Stimulated activated CD4-positive, alpha-beta T cell treated with anti-CD3 and anti-CD28 coated beads, Interleukin-2, amount 100 ng/mL, for 24 hours (primary cell): ENCODE measurements around the gene PSMD5.

Experiments
- DNase-seq, 2 donors: peaks; one replicate each; pipeline ENCODE4 v3.0.0-alpha.2; 2020

The PSMD5 gene

DNA sequence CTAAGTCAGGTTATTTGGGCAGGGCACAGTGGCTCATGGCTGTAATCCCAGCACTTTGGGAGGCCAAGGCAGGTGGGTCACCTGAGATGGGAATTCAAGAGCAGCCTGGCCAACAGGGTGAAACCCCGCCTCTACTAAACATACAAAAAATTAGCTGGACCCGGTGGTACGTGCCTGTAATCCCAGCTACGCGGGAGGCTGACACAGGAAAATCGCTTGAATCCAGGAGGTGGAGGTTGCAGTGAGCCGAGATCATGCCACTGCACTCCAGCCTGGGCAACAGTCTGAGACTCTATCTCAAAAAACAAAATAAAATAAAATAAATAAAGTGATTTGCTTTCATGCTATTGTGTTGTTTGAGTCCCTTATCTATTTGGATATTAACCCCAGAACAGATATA lies 41.3 kb downstream of the PSMD5 start:
- DNase-seq, result no peak

DNA sequence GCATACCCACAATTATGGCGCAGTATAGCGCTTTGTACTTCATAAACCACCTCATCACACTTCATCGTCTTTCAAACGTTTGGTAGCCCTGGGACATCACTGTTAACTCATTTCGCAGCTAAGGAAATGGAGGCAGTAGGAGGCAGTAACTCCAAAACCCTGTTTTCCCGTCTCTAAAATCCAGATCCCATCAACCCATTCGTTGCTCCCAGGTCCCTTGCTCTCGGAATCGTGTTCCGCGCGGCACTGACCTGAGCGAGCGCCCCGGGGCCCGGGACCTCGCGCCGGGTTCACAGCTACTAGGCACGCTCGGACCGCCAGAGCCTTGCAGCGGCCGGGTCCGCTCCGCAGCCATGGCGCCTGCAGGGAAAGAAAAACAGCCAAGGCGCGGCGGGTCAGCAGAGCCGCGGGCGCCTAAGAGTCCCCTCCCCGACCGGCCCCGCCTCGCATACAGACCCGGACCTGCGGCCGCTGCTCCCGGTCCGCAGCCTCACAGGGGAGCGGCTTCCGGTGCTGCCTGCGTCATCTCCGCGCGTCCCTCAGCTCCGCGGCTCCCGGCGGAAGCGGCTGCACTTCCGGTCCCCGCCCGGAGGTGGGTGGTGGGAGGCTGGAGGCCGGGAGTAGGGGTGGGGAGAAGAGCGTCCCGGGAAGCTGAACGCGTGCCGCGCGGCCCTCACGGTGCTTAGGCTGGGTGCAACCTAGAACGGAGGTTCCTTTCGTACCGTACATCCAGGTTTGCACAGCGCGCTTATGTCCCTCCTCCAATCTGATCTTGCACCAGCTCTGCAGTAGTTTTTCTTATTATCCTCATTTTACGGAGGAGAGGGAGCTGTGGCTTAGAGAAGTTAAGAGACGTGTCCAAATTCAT lies 49.6 kb downstream of the PSMD5 start, which contains the start of gene FBXW2:
TSS of gene FBXW2 (minus strand) at position 519 of the 868 bp plus-strand sequence. CDS start 5,158 bp downstream, outside the sequence.
- DNase-seq, result peak; percentile 91 to 94

DNA sequence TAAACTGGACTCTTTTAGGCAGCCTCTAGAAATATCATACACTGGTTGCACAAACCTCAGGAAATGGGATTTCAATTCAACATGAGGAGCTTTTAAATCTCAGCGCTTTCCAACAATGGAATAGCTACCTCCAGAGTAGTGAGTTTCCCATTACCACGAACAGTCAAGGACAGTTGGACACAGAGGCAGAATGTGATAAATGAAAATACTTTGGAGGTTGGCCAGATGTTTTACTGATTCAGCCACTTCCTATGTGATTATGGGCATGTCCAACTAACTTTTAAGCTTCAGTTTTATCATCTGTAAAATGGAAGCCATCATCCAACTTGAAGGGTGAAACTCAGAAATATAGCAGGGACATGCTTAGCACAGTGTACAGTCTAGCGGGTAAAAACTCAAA lies 51.6 kb downstream of the PSMD5 start:
- DNase-seq, result no peak

DNA sequence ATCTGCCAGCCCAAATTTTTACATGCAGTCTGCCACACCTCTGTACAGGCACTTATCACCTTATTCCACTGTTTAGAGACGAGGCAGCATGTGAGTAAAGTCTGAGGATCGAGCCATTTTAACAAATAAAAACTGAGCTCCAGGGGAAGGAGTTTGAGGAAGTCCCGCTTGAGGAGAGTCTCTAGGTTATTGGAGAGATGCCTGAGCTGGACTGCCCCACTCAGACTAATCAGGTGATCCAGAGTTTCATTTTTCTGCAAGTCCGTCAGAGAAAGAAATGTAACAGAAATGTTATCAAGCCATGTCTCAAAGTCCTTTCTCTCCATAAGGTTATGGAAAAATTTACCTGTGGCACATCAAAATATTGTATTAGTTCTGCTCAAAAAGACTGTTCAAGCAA lies 54.8 kb downstream of the PSMD5 start:
- no peak for DNase-seq

DNA sequence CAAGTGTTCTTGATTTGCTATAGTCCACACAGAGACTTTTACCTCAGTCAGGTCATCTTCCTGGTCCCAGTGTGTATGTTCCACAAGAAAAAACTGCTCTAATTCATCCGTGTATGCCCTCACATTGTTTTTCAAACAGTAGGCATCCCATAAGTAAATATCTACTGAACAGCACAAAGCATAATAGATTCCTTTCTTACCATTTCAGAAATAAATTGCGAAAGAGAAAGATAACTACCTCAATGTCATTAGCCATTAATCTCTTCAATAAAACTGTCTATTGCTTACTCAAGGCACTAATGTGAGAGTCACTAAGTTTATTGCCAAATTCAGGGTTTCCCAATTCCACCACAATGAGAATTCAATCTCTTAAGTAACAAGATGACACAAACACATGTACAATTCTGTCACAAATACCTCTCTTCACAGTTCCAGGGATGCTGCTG lies 59.1 kb downstream of the PSMD5 start:
- DNase-seq, result no peak

DNA sequence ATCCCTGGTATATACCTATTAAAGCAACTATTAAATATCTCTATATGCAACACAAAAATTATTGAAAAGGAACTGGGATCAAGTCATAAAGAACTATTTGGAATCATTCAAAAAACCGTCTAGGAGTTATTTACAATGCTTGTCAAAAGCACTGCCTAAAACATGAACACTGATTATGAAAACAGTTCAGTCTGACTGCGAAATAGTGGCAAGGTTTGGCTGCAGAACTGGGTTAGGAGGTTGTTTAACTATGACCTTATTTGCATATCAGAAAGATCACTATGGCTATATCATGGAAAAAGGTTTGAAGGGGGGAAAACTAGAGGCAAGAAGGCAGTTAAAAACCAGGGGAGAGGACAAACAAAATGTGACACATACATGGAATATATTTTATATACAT lies 61.5 kb downstream of the PSMD5 start:
- DNase-seq, result no peak

DNA sequence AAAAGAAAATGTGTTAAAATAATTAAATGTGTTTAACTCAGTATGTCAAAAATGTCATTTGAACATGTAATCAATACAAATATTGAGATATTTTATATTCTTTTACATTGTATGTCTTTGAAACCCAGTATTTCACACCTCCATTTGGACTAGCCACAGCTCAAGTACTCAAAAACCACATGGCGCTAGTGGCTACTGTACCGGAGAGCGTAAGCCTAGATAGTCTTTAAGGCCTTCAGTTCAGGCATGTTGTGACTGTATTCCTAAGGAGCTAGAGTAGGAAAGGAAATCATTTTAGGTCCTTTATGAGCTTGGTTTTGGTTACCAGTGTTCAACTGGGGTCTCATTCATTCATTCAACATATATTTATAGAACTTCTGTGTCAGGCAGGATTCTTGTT lies 62.4 kb downstream of the PSMD5 start:
- no peak for DNase-seq

DNA sequence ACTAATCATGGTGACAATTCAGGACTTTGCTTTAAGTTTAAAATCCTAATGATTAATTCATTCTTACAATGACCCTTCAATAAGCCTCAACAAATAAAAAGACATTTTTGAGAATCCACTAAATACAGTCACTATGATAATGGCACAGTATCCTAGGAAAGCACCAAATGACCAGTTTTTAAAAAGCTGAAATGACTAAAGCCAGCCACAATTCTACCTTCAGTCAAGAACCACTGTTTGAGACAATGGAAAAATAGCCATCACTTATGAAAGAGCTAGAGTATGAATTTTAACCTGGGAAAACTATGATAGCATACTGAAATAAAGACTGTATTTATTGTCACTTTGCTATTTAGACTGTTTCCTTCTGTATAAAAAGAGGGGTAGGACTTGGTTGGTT lies 63.5 kb downstream of the PSMD5 start:
- no peak for DNase-seq

DNA sequence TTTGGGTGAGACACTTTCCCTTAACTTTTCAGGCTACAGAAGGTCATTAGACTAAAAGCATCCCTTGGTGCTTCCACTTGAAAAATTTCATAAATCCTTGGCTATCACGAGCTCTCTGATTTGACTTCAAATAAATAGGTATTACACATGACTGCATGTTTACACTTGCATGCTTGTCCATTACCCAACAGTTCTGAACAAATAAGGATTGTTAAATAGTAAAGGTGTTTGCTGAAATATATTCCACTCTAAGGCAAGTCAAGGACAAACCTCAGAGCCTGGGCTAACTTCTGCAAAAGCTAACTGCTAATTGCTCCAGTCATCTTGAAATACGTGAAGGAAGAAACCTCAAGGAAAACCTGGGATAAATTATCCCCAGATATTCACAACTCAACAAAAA lies 64.0 kb downstream of the PSMD5 start:
- DNase-seq, result no peak

DNA sequence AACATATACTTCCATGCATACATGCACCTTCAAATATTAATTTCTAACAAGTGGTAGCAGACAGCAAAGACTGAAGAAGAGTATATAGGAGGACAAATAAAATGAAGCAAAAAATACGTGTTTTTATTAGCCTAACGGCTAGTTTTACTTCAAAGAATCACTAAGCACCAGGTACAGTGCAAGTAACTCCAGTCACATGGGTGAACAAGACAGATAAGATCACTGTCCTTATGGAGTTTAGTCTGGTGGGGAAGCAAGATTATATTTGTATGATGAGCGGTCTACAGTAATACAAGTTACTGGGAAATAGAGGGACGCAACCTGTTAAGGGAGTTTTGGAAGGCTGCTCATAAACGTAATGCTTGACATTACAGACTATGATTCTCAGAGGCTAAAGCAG lies 65.5 kb downstream of the PSMD5 start:
- no peak for DNase-seq

DNA sequence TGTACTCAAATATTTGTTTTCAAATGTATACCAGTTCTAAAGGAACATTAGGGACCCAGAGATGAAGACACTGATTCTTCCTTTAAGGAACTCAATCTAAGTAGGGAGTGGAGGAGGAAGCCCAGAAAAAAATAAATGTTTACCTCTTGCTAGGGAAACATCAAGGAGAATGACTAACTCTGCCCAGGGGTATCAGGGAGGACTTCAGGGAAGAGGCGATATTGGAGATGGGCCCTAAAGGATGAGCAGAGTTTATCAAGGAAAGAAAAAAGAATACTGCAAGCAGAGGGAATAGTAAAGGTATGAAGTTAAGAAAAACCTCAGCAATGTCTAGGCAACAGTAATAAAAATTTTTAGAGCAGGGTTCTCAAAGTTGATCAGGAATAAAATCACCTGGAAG lies 65.9 kb downstream of the PSMD5 start:
- DNase-seq, result no peak

DNA sequence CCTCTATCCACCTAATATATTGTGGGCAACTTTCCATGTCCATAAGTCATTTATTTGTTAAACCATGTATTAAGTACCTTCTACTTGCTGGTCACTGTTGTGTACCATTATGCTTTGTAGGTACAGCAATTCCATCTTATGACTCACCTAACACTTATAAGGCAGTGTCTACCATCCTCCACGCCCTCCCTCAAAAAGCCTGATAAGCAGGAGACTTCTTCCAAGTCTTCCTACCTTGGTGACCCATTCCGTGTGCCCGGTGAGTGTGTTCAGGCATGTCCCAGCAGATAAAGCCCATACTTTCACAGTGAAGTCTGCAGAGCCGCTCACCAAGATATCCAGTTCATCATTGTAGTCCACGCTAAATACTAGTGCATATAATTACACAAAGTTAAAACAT lies 66.9 kb downstream of the PSMD5 start:
- no peak for DNase-seq

DNA sequence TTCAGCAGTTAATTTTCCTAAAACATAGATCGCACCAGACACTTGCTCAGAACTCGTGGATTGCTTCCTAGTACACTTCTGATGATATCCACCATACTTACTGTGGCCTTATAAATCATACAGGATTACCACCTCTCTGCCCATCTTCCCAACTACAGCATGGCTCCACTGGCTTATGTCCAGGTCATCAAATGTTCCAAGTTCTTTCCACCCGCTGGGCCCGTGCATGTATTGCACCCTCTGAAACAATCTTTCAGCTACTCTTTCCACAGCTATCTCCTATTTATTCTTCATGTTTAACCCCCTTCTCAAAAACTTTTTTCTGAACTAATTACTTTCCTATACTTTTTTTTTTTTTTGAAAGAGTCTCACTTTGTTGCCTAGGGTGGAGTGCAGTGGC lies 68.0 kb downstream of the PSMD5 start:
- no peak for DNase-seq

DNA sequence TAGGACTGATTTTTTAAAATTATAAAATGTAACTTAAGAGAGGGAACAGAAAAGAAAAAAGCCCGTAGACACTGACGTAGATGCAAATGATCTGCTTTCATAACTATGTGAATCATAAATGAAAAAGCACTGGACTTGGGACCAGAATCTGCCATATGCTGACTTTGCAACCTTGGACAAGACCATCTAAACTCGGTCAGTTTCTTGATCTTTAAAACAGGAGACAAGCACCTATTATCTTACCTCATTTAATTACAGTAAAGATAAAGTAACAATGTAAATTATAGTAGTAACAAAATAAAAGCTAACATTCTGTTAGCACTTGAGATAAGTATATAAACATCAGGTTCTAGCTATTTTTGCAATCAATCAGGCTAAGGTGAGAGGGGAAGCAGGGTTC lies 69.5 kb downstream of the PSMD5 start:
- no peak for DNase-seq

DNA sequence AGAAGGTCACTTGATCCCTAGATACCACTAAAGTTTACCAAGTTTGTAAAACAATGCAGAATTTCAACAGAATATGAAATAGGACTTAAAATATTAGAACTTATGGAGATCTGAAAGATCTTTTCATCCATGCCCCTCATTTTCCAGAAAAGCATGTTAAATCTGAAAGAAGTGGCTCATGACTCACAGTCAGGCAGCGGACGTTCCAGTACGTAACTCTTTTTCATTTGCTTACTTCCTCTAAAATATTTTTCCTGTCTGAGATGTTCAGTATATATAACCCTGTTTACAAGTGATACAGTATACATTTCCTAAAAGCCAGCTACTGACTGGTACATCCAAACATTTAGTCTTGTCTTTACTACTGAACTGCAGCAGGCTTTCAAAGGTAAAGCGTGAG lies 71.8 kb downstream of the PSMD5 start:
- DNase-seq, result no peak

DNA sequence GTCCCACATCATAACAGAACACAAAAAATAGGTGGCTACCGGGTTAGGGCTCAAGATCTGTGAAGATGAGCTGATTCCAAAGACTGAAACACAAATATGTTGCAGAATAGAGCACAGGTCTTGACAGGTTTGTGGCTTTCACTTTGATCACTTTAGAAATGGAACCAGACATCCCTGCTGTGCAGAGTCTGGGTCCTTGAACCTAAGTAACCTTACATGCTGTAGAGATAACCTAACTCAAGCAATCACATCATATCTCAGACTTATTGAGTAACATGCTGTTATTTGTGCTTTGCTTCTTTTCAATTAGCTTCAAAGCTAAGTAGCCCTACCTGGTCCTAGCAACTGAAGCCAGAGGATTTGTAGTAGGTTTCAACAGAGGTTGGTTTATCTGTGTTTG lies 73.8 kb downstream of the PSMD5 start:
- DNase-seq, result no peak

DNA sequence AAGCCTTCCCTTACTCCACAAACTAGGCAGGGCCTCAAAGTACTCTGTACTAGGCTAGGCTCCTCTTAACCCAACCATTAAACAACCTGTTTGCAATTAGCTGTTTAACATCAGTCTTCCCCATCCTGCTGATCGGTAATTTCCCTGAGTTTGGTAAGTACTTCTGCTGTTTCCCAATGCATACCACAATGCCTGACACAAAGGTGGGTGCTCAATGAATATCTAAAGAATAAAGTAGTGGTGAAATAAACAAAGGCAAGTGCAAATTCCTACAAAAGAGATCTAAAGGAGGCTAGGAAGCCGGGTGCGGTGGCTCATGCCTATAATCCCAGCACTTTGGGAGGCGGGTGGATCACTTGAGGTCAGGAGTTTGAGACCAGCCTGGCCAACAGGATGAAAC lies 74.5 kb downstream of the PSMD5 start:
- no peak for DNase-seq

DNA sequence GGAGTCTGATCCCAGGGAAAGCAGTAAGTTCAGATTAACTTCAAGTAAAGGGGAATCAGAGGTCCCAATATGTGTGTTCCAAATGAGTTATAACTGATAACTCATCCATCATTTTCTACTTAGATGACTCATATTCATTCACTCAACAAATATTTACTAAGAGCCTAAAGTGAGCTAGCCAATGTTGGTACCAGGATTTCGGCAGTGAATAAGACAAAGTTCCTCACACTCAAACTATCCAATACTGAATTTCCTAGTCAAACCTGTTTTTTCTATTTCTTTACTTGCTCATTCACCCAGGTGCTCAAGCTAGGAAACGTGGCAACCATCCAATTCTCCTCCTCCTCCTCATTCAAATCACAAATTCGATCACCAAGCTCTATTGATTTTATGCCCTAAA lies 75.3 kb downstream of the PSMD5 start:
- no peak for DNase-seq
